ENCODE results near the gene PMPCA. TPM values are rescaled to one million over a fixed set of nuclear protein-coding genes. Genes with fewer than 3 reads are reported as not detected.

Gene PMPCA
- polyA plus RNA-seq, 2 donors = 32.0 to 38.6 TPM

- Histone ChIP-seq H3K36me3 (ENCODE audit: control insufficient read depth in 2 of 2, insufficient read depth in 2 of 2, low read length in 1 of 2) (peaks cover 15 to 37% of the 10 kb centered on the region in 2 donors), H3K27me3 (ENCODE audit: control insufficient read depth in 1 of 2, insufficient read depth in 2 of 2, low read length in 2 of 2) (no peaks in the 10 kb centered on the region), H3K4me1 (ENCODE audit: control insufficient read depth in 2 of 2, insufficient read depth in 2 of 2, low read length in 1 of 2) (peaks cover 0 to 17% of the 10 kb centered on the region in 2 donors), H3K27ac (ENCODE audit: low read depth in 2 of 2, low read length in 1 of 2) (no peak overlapping the region), H3K4me3 (ENCODE audit: low read depth in 1 of 2, low read length in 2 of 2) (peak overlapping the region; percentile 76 to 91), H3K9me3 (ENCODE audit: control insufficient read depth in 2 of 2, insufficient read depth in 1 of 2, low read depth in 1 of 2, low read length in 1 of 2) (no peaks in the 10 kb centered on the region)
- WGBS, 2 donors = 47 to 48% methylated on average over 37 of the region's 37 CpGs
Observed at GRCh38 chr9:136437839-136438547, 27.5 kb downstream of the PMPCA start.

GRCh38 chr9:136438548-136439480, 28.4 kb downstream of the PMPCA start:
- Histone ChIP-seq H3K4me1 (ENCODE audit: control insufficient read depth in 2 of 2, insufficient read depth in 2 of 2, low read length in 1 of 2) (peaks cover 0 to 17% of the 10 kb centered on the region in 2 donors), H3K4me3 (ENCODE audit: low read depth in 1 of 2, low read length in 2 of 2) (peak overlapping the region; percentile 76 to 91), H3K27me3 (ENCODE audit: control insufficient read depth in 1 of 2, insufficient read depth in 2 of 2, low read length in 2 of 2) (no peaks in the 10 kb centered on the region), H3K36me3 (ENCODE audit: control insufficient read depth in 2 of 2, insufficient read depth in 2 of 2, low read length in 1 of 2) (peaks cover 19 to 37% of the 10 kb centered on the region in 2 donors), H3K27ac (ENCODE audit: low read depth in 2 of 2, low read length in 1 of 2) (peak overlapping the region; percentile 44 to 77), H3K9me3 (ENCODE audit: control insufficient read depth in 2 of 2, insufficient read depth in 1 of 2, low read depth in 1 of 2, low read length in 1 of 2) (no peaks in the 10 kb centered on the region)
- WGBS, 2 donors = 1 to 2% methylated on average over 74 to 91 of the region's 91 CpGs

GRCh38 chr9:136439481-136440408, 29.3 kb downstream of the PMPCA start, which contains the start of gene INPP5E:
Gene INPP5E (minus strand): TSS chr9:136439845. CDS start chr9:136439419, 426 bp downstream.
- Histone ChIP-seq H3K4me1 (ENCODE audit: control insufficient read depth in 2 of 2, insufficient read depth in 2 of 2, low read length in 1 of 2) (peaks cover 0 to 17% of the 10 kb centered on the region in 2 donors), H3K27me3 (ENCODE audit: control insufficient read depth in 1 of 2, insufficient read depth in 2 of 2, low read length in 2 of 2) (no peaks in the 10 kb centered on the region), H3K27ac (ENCODE audit: low read depth in 2 of 2, low read length in 1 of 2) (peak within 1 kb of the TSS; percentile 44 to 77), H3K4me3 (ENCODE audit: low read depth in 1 of 2, low read length in 2 of 2) (peak within 1 kb of the TSS; percentile 76 to 91), H3K9me3 (ENCODE audit: control insufficient read depth in 2 of 2, insufficient read depth in 1 of 2, low read depth in 1 of 2, low read length in 1 of 2) (no peaks in the 10 kb centered on the region), H3K36me3 (ENCODE audit: control insufficient read depth in 2 of 2, insufficient read depth in 2 of 2, low read length in 1 of 2) (peaks cover 19 to 39% of the 10 kb centered on the region in 2 donors)
- 4% methylated on average over 83 to 90 of the region's 90 CpGs for WGBS, 2 donors

GRCh38 chr9:136441191-136441680, 30.8 kb downstream of the PMPCA start:
- WGBS, 2 donors = 86 to 88% methylated on average over 15 of the region's 15 CpGs
- peaks cover 0 to 16% of the 10 kb centered on the region in 2 donors for H3K4me1 ChIP-seq (ENCODE audit: control insufficient read depth in 2 of 2, insufficient read depth in 2 of 2, low read length in 1 of 2)
- no peaks in the 10 kb centered on the region for H3K9me3 ChIP-seq (ENCODE audit: control insufficient read depth in 2 of 2, insufficient read depth in 1 of 2, low read depth in 1 of 2, low read length in 1 of 2)
- no peak overlapping the region for H3K4me3 ChIP-seq (ENCODE audit: low read depth in 1 of 2, low read length in 2 of 2)
- no peak overlapping the region for H3K27ac ChIP-seq (ENCODE audit: low read depth in 2 of 2, low read length in 1 of 2)
- H3K36me3 ChIP-seq (ENCODE audit: control insufficient read depth in 2 of 2, insufficient read depth in 2 of 2, low read length in 1 of 2) = peaks cover 19 to 38% of the 10 kb centered on the region in 2 donors
- H3K27me3 ChIP-seq (ENCODE audit: control insufficient read depth in 1 of 2, insufficient read depth in 2 of 2, low read length in 2 of 2) = no peaks in the 10 kb centered on the region

GRCh38 chr9:136441681-136442245, 31.3 kb downstream of the PMPCA start:
- WGBS, 2 donors = 71 to 77% methylated on average over 17 of the region's 17 CpGs
- Histone ChIP-seq H3K9me3 (ENCODE audit: control insufficient read depth in 2 of 2, insufficient read depth in 1 of 2, low read depth in 1 of 2, low read length in 1 of 2) (no peaks in the 10 kb centered on the region), H3K27me3 (ENCODE audit: control insufficient read depth in 1 of 2, insufficient read depth in 2 of 2, low read length in 2 of 2) (no peaks in the 10 kb centered on the region), H3K4me1 (ENCODE audit: control insufficient read depth in 2 of 2, insufficient read depth in 2 of 2, low read length in 1 of 2) (peaks cover 0 to 15% of the 10 kb centered on the region in 2 donors), H3K4me3 (ENCODE audit: low read depth in 1 of 2, low read length in 2 of 2) (no peak overlapping the region), H3K27ac (ENCODE audit: low read depth in 2 of 2, low read length in 1 of 2) (no peak overlapping the region), H3K36me3 (ENCODE audit: control insufficient read depth in 2 of 2, insufficient read depth in 2 of 2, low read length in 1 of 2) (peaks cover 22 to 40% of the 10 kb centered on the region in 2 donors)

- no peak overlapping the region for H3K27ac ChIP-seq (ENCODE audit: low read depth in 2 of 2, low read length in 1 of 2)
- H3K9me3 ChIP-seq (ENCODE audit: control insufficient read depth in 2 of 2, insufficient read depth in 1 of 2, low read depth in 1 of 2, low read length in 1 of 2) = no peaks in the 10 kb centered on the region
- no peaks in the 10 kb centered on the region for H3K27me3 ChIP-seq (ENCODE audit: control insufficient read depth in 1 of 2, insufficient read depth in 2 of 2, low read length in 2 of 2)
- H3K4me1 ChIP-seq (ENCODE audit: control insufficient read depth in 2 of 2, insufficient read depth in 2 of 2, low read length in 1 of 2) = peaks cover 0 to 15% of the 10 kb centered on the region in 2 donors
- peaks cover 24 to 45% of the 10 kb centered on the region in 2 donors for H3K36me3 ChIP-seq (ENCODE audit: control insufficient read depth in 2 of 2, insufficient read depth in 2 of 2, low read length in 1 of 2)
- WGBS, 2 donors = 86 to 91% methylated on average over 5 of the region's 5 CpGs
- no peak overlapping the region for H3K4me3 ChIP-seq (ENCODE audit: low read depth in 1 of 2, low read length in 2 of 2)
Observed at GRCh38 chr9:136442265-136442664, 31.8 kb downstream of the PMPCA start.

- Histone ChIP-seq H3K9me3 (ENCODE audit: control insufficient read depth in 2 of 2, insufficient read depth in 1 of 2, low read depth in 1 of 2, low read length in 1 of 2) (no peaks in the 10 kb centered on the region), H3K4me3 (ENCODE audit: low read depth in 1 of 2, low read length in 2 of 2) (no peak overlapping the region), H3K4me1 (ENCODE audit: control insufficient read depth in 2 of 2, insufficient read depth in 2 of 2, low read length in 1 of 2) (peaks cover 0 to 10% of the 10 kb centered on the region in 2 donors), H3K36me3 (ENCODE audit: control insufficient read depth in 2 of 2, insufficient read depth in 2 of 2, low read length in 1 of 2) (peaks cover 28 to 49% of the 10 kb centered on the region in 2 donors), H3K27ac (ENCODE audit: low read depth in 2 of 2, low read length in 1 of 2) (no peak overlapping the region), H3K27me3 (ENCODE audit: control insufficient read depth in 1 of 2, insufficient read depth in 2 of 2, low read length in 2 of 2) (no peaks in the 10 kb centered on the region)
- WGBS, 2 donors = 95% methylated on average over 14 to 15 of the region's 15 CpGs
Observed at GRCh38 chr9:136443087-136443486, 32.6 kb downstream of the PMPCA start.

- Histone ChIP-seq H3K9me3 (ENCODE audit: control insufficient read depth in 2 of 2, insufficient read depth in 1 of 2, low read depth in 1 of 2, low read length in 1 of 2) (no peaks in the 10 kb centered on the region), H3K4me3 (ENCODE audit: low read depth in 1 of 2, low read length in 2 of 2) (no peak overlapping the region), H3K27me3 (ENCODE audit: control insufficient read depth in 1 of 2, insufficient read depth in 2 of 2, low read length in 2 of 2) (no peaks in the 10 kb centered on the region), H3K4me1 (ENCODE audit: control insufficient read depth in 2 of 2, insufficient read depth in 2 of 2, low read length in 1 of 2) (peaks cover 0 to 6% of the 10 kb centered on the region in 2 donors), H3K27ac (ENCODE audit: low read depth in 2 of 2, low read length in 1 of 2) (no peak overlapping the region), H3K36me3 (ENCODE audit: control insufficient read depth in 2 of 2, insufficient read depth in 2 of 2, low read length in 1 of 2) (peaks cover 28 to 55% of the 10 kb centered on the region in 2 donors)
- 93 to 95% methylated on average over 7 of the region's 7 CpGs for WGBS, 2 donors
Observed at GRCh38 chr9:136443687-136444086, 33.2 kb downstream of the PMPCA start.

Measured in esophagus (tissue), 2 donors.